Stimulated activated CD4-positive, alpha-beta T cell treated with anti-CD3 and anti-CD28 coated beads, Interleukin-4, amount 100 ng/mL, for 24 hours (primary cell): ENCODE measurements around the gene SMPX.
A peak's percentile ranks its signal among the peaks of the same experiment; 100 is the strongest.
"Not testable (repeated sequence)": the region's sequence is repeated elsewhere in the genome, so short reads cannot be mapped to it uniquely, and the experiment has no call there.

ENCODE experiments used
- DNase-seq: peaks from one replicate; pipeline ENCODE4 v3.0.0-alpha.2; 2020

SMPX gene

DNA sequence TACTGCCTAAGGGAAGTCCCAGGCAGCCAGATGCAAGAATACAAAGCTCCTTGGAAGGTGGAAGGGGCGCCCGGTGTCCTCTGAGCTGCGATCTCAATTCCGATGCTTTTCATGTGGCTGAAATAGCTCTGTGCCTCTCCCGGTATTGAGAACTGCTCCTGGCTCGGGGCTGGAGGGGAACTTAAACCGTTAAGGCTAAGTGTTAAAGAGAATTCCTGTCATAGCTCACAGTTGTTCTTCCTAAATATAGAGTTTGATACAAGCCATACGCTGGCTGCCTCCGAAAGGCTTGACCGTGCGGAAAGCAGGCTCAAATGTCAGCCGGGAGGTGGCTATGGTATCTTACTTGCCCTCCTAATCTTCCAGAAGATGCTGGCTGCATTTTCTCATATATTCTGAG, at the start of gene SMPX:
SMPX (minus strand) TSS at position 157 of the 400 bp plus-strand sequence. CDS start 3,826 bp downstream, outside the sequence.
- DNase-seq, result no peak

DNA sequence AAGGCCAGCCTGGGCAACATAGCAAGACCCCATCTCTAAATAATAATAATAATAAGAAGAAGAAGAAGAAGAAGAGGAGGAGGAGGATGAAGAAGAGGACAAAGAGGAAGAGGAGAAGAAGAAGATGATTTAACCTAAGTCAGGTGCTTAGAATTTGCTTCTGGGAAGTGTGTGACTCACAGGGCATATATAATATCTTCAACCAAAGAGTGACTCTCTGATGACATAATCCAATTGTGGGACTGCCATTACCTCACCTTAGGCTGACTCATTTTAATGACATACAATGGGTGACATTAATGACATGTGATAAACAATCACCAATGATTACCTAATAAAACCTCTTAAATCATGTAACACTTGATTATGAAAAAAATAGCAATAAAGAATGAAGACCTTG, 48.8 kb upstream of the SMPX start:
- no peak for DNase-seq

DNA sequence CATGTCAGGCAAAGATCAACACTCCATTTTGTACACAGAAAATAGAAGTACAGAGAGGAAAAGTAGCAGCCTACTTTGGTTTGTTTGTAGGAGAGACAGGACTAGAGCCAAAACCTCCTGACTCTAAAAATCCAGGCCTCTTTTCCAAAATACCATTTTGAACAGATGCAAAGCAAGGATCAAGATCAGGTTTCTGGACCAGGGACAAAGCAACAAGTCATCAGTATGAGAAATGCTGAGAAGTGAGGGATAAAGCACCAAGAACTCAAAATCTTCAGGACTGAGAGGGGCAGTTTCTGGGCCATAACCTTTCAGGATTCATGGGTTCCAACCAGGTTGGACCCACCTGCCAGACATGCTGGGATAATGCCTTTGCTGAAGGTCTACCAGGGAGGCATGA, 44.9 kb upstream of the SMPX start:
- DNase-seq, result no peak

DNA sequence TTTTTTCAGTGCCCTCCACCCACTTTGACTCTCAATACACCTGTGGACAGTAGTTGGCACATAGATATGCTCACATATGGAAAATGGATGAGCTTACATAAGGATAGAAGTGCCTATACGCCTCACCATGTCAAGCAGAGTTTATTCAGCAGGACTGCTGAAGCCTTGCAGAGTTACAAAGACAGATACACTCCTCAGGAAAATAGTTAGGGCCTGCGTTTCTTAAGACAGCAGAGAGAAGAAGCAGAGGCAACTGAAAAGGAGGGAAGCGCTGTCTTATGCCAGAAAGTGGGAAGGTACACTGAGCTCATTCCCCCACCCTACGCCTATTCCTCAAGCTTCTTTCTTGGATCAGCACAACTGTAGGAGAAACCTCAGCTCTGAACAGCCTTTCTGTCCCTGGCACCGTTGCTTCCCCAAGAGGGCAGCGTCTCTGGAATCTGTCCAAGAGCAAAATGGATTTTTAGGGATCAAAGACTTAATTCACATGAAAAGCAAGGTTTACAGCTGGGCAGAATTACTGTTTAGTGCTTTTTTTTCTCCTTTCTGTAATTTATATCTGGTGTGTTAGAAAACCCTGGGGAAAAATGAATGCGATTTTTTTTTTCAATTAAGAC, 44.2 kb upstream of the SMPX start:
- no peak for DNase-seq

DNA sequence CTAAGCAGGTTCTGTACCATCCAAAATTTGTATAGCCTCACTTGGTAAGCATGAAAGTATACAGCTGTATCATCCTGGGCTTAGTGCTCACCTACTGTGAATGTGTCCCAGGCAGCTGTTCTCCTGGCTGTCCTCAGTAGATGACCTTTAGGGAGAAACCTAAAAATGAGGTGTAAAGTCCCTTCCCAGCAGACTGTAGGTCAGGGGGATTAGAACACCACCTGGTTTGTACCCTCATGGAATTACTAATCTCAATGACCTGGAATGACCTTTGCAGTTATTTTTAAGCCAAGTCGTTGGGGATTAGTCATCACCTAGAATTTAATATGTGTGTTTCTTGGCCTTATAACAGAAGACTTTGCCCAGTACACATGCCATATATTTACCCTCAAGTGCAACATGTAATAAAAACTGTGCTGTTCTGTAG, 42.4 kb upstream of the SMPX start:
- no peak for DNase-seq

DNA sequence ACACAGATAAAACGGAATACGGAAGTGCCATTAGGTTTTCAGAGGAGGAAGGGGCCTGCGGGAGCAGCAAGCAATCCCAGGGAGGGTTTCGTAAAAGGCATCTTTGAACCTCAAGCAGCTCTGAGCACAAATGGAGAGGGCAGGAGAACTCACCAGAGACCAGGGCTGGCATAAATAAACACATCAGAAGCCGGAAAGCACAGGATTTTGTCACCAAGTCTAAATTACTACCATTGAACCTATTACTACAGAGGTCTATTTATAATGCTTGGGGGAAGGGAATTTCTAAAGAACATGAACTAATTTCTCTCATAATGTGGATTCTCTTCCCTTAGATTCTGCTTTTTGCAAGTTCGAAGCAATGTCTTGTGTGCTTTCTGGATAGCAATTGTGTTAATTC, 41.9 kb upstream of the SMPX start:
- DNase-seq, result no peak

DNA sequence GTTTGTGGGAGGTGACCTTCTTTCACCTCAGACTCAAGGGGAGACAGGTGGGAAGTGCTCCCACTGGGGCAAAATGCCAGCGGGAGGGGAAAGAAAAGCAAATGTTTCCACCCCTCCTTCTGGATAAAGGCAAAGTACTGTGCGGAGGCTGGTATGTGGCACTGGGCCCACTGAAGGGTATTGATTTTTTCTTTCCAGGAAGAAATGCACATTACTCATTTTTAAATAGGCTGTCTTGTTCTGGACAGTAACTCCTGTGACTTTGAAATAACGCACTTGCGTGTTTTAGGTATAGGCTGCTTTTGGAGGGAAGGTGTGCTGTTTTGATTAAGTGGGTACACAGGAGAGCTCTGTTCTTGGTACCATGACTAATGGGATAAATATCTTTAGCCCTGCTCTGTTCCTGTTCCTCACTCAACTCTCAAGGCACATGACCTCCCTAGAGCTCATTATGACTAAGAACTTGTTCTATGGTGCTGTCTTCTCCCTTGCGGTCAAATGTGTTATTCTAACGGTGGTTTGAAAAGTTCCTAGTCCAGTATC, 40.8 kb upstream of the SMPX start:
- DNase-seq, result no peak

DNA sequence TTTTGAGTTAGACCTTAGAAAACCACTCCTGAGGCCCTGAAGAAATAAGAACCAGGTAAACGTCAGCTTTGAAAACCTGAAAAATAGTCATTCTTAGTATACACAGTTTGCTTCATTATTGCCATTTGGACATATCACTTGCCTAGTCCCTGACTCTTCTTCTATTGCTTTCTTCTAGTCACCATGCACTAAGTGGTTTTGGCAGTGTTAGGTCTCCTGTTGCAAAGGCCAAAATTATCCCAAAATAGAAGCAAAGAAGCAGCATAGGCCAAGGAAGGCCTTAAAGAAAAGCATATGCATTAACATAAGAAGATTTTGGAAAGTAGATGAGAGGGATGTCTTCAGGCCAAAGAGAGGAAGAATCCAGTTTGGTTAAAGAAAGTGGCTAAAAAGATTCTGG, 24.1 kb upstream of the SMPX start:
- no peak for DNase-seq

DNA sequence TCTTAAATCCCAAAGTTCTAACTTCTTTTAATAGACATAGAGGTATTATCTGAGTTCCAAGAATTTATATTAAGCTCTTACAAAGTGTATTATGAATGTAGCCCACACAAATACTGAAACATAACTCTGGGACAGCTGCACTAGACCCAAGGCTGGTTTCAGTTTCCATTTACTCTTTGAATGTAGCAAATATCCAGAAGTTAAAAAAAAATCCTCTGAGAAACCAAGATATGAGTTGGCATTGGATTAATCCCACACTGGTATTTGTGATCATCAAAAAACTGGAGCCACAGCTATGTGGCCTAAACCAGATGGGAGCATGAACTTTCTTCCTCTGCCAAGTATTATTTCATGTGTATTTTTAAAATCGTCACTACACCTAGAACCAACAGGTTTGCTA, 23.6 kb upstream of the SMPX start:
- DNase-seq, result no peak

DNA sequence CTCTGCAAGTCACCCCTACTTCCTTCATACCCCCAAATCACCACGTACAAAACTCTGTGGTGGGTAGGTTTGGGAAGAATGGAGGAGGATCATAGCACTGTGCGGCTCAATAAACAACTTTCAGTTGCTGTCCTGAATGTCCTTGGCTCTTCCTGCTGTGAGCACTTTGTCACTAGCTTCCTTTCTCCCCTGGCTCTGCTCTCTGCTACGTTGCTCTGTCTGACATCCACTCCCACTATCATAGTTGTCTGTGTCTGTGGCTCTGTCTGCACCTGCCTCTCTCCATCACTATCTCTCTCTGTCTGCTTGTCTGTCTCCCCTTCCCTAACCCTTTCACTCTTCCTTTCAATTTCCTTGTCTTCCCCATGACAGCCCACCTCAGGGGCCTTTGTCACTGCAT, 21.2 kb upstream of the SMPX start:
- no peak for DNase-seq

DNA sequence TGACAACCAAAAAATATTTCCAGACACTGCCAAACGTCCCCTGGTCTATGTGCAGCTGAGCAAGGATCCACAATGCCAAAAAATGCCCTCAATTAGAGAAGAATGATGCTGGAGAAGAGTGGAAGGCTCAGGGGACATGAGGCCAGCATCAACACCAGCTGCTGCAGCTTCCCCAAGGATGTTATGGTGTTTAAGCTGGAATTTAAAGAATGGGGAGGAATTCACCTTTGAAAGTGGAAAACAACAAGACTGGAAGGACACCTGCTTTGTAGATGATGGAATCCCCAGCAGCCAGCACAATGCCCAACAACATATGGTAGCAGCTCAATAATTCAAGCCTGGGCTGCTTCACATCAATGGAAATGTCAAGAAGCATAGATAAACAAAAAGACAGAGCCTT, 20.3 kb upstream of the SMPX start:
- no peak for DNase-seq

DNA sequence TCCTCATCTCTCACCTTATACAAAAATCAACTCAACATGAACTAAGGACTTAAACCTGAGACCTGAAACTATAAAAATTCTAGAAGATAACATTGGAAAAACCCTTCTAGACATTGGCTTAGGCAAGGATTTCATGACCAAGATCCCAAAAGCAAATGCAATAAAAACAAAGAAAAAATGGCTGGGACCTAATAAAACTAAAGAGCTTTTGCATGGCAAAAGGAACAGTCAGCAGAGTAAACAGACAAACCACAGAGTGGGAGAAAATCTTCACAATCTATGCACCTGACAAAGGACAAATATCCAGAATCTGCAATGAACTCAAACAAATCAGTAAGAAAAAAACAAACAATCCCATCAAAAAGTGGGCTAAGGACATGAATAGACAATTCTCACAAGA, 17.2 kb upstream of the SMPX start:
- DNase-seq, result not testable (repeated sequence)

DNA sequence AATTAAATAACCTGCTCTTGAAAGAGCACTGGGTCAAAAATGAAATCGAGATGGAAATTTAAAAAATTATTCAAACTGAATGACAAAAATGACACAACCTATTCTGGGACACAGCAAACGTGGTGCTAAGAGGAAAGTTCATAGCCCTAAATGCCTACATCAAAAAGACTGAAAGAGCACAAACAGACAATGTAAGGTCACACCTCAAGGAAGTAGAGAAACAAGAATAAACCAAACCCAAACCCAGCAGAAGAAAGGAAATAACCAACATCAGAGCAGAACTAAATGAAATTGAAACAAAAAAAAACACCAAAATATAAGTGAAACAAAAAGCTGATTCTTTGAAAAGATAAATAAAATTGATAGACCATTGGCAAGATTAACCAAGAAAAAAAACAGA, 15.1 kb upstream of the SMPX start:
- not testable (repeated sequence) for DNase-seq

DNA sequence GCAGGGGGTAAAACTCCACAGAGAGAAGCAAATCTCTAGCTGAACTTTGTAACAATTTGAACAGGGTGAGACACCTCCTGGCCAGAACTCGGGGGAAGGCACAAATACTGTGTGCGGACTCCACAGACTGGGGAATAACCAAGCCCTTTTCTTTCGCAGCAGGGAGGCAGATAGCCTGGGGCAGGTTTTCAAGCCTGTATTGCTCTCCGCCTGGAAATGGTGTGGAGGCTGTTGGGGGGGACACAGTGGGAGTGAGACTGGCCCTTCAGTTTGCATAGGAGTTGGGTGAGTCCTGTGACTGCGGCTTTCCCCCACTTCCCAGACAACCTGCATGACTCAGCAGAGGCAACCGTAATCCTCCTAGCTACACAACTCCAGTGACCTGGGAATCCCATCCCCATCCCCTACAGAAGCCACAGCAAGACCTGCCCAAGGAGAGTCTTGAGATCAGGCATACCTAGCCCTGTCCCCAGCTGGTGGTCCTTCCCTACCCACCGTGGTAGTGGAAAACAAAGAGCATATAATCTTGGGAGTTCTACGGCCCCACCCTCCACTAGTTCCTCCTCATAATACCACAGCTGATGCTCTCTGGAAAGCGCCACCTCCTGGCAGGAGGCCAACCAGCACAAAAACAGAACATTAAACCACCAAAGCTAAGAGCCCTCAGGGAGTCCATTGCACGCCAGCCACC, 12.9 kb upstream of the SMPX start:
- no peak for DNase-seq

DNA sequence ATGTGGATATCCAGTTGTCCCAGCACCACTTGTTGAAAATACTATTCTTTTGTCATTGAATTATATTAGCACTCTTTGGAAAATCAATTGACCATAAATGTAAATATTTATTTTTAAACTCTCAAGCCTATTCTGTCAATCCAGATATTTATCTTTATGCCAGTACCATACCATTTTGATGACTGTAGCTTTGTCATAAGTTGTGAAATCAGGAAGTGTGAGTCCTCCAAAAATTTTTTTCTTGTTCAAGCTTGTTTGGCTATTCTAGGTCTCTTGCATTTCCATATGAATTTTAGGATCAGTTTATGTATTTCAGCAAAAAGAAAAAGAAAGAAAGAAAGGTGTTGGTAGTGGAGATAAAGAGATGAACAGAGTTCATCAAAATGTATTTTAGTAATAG, 8.2 kb upstream of the SMPX start:
- DNase-seq, result no peak

DNA sequence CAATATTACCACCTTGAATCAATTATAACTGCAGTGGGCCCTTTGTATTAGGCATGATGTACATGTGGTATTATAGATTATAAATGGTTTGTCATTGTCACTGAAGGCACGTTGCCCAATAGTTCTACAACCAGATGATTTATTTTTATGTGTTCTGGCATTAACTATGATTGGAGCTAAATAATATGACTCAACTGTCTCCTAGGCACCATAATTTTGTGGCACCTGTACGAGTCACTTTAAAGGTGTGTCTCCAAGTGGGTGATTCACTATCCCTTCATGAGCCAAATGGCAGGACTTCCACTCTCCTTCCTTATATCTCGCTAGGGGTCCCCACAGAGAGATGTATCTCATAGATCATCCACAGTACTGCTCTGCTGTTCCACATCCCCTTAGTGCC, 6.1 kb upstream of the SMPX start:
- DNase-seq, result no peak

DNA sequence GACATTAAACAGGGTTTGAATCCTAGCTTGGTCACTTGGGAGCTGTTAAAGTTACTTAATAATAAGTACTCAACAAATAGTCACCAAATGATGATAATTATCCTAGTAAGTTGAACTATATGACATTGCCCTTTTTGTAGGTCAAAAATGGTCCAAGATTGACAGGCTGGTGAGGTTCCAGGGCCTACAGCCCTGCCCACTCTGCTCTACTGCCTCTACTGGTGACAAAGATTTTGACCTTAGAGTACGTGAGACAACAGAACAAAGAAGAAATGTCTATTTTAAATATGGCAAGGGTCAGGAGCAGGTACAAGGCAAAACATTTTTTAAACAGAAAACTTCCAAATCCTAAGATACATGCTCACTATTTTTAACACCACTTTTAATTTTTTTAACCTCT, 572 bp upstream of the SMPX start:
- no peak for DNase-seq

DNA sequence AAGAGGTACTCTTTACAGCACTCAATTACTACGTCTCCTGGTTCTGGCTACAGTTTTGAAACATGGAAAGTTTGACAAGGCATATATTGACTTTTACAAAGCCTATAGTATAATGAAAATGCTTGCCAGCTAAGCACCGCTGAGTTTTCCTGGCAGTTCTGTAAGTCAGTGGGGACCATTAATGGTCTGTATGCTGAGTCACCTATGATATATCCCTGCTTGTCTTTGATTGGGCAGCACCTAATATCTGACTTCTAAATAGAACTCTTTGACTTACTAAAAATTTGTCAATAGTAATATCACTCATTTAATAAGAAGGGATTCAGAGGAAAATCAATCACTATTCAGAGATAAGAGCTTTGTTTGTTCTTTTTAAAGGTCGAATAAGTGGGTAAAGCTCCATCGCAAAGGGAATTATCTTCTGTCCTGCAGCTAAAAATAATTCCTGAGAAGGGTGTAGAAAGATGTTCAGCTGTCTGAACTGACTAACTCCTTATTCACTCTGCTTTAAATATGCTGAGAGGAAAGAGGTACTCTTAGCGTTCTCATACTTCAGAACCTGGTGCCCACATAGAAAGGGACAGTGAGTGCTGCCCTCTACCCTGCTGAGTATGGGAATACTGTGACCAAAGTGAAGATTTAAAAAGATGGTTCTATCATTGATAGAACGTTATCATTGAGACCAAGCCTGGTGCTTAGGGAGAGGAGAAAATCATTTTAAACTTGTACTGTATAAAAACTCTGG, 959 bp downstream of the SMPX start:
- no peak for DNase-seq

DNA sequence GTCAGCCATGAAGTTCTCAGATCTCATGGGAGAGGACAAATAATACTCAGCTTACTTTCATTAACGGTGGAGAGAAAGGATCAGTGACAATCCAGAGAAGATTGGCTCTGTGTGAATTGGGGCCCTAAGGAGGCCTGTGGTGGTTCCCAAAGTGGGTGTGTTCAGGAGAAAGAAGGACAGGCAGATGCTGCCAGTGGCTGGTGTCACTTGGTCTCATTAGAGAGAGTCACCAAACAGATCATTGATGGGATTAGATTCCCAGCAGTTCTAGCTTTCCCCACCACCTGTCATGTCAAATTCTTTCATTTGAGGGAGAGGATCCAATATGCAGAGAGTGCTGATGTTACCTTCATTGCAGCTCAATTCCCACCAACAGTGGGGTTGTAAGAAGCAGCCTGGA, 8.0 kb downstream of the SMPX start:
- no peak for DNase-seq

DNA sequence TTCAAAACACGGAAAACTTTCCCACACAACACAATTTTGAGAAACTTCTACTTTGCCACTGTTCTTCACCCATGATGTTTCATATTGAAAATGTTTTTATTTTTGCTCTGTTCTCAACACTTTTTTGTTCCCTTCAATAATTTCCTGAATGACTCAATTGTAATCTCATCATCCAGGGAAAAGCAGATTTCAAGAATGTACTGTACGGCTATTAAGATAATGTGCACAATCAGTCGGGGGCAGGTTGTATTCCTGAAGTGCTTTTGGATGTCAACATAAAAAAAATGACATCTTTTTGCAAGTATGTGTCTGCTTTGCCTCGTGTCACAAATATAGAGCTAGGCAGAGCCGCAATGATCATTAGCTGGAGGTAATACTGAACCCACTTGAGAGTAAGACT, 9.7 kb downstream of the SMPX start:
- DNase-seq, result no peak

DNA sequence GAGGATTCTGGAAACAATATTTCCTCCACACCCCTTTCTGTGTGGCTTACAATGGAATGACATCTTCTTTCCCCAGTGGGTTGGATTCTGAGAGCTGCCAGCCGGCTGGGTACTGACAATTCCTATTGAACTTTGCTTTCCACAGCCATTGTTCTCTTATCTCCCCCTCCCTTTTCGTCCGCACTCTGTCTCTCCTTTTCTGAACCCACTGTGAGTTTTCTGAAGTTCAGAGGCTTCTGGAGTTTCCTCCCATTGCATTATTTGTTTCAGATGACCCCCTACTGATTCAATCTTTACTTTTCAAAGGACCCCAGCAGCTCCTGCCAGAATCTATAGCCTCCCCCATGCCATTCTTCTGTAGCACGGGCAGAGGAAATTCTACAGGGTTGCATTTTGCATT, 10.4 kb downstream of the SMPX start:
- DNase-seq, result no peak

DNA sequence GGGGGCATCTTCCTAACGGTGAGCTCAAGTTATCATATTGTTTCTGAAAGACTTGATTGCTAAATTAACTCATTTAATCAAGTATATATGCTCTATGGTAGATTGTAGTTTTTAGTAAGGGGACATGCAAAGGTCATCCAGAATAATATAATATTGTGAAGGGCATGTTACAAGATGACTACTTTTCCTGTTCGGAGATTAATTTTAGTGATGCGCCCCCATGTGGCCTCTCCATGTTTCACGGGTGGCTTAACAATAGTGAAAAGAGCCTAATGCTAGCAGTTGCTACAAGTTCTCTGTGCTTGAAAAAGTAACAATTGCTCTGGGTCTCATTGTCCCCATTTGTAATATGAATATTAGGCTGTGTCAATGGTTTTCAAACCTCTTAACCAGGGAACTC, 12.2 kb downstream of the SMPX start:
- DNase-seq, result peak; percentile 35

DNA sequence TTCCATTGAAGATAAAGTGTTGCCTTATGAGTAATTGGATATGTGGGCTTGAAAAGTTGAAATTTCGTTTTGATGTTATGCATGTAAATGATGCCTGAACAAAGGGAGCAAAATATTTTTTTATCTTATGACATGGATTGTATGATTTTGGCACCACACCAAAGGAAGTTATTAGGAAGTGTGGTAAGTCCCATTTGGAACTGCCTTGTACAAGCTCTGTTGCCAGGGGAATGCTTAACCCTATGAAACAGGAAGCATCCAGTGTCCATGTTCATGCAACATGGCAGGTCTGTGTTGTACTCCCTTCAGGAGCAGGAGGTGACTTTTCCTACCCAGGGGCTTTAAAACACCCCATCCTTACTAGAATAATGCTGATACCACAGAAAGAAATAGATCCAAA, 13.2 kb downstream of the SMPX start:
- no peak for DNase-seq

DNA sequence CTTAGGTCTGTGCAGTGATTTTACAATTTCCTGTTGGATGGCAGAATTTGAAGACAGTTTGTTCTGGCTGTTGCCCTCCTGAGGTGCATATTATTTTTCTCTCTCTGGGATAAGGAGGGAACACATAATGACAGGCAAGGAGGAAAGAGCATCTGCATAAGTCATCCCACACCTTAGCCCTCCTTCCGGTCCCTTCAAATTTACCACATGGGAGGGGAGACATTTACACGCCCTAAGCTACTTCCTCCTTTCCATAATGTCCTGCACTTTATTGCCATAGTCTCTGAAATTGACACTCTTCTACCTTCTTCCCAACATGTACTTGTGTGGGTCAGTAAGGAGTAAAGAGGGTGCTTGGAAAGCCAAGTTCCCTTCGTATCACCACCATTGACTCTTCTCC, 13.9 kb downstream of the SMPX start:
- DNase-seq, result no peak
